ENCODE results near the gene TGFBI.

- TF ChIP-seq CTCF (IDR thresholded peaks at IDR 0.05 in 2 of 3, conservative IDR thresholded peaks at IDR 0.05 in 1 of 3; ENCODE audit: insufficient read depth in 2 of 3, low read depth in 1 of 3, low read length in 3 of 3) (no peak), ELF1 (tag; IDR thresholded peaks at IDR 0.05) (no peak), SRSF9 (IDR thresholded peaks at IDR 0.05; ENCODE audit: borderline replicate concordance, low read depth, low read length) (no peak), LARP7 (IDR thresholded peaks at IDR 0.05) (no peak), ZNF609 (CRISPR knock-in tag; IDR thresholded peaks at IDR 0.05; ENCODE audit: borderline replicate concordance) (no peak), SMAD4 (CRISPR knock-in tag; conservative IDR thresholded peaks at IDR 0.05) (no peak), HDAC2 (IDR thresholded peaks at IDR 0.05) (no peak)
Measured at GRCh38 chr5:136030252-136030651, 1.5 kb downstream of the TGFBI start.
